ENCODE data around the gene BLOC1S3. TPM values are rescaled to one million over a fixed set of nuclear protein-coding genes. Genes with fewer than 3 reads are reported as not detected.
A peak's percentile ranks its signal among the peaks of the same experiment; 100 is the strongest.

The BLOC1S3 gene
- total and polyA plus RNA-seq, 4 donors: 2.3 to 15.1 (median 8.3) TPM

- no peak overlapping the region for H3K27ac ChIP-seq (ENCODE audit: low read depth, low read length)
- DNase-seq (ENCODE audit: low read depth in 4 of 6, low spot score in 6 of 6): peak; percentile 9 to 88 (median 33)
- peaks cover 26% of the 10 kb centered on the region for H3K36me3 ChIP-seq (ENCODE audit: control insufficient read depth, insufficient read depth, low read length)
- 2% methylated on average over 91 of the region's 91 CpGs for WGBS (ENCODE audit: insufficient coverage)
- peaks cover 35% of the 10 kb centered on the region for H3K4me1 ChIP-seq (ENCODE audit: control insufficient read depth, insufficient read depth, low read length)
- H3K9me3 ChIP-seq (ENCODE audit: control insufficient read depth, insufficient read depth, low read length): no peaks in the 10 kb centered on the region
- H3K4me3 ChIP-seq (ENCODE audit: low read depth, low read length): peak overlapping the region; percentile 18
- H3K27me3 ChIP-seq (ENCODE audit: control insufficient read depth, insufficient read depth, low read length): peaks cover 38% of the 10 kb centered on the region
Measured at GRCh38 chr19:45152504-45153338, 25.9 kb upstream of the BLOC1S3 start.

GRCh38 chr19:45153339-45154063 is 25.1 kb upstream of the BLOC1S3 start:
- H3K27ac ChIP-seq (ENCODE audit: low read depth, low read length): no peak overlapping the region

GRCh38 chr19:45154064-45154827 is 24.3 kb upstream of the BLOC1S3 start:
- Histone ChIP-seq H3K36me3 (ENCODE audit: control insufficient read depth, insufficient read depth, low read length) (peaks cover 24% of the 10 kb centered on the region), H3K4me1 (ENCODE audit: control insufficient read depth, insufficient read depth, low read length) (peaks cover 35% of the 10 kb centered on the region), H3K4me3 (ENCODE audit: low read depth, low read length) (peak overlapping the region; percentile 12), H3K27ac (ENCODE audit: low read depth, low read length) (no peak overlapping the region), H3K27me3 (ENCODE audit: control insufficient read depth, insufficient read depth, low read length) (peaks cover 41% of the 10 kb centered on the region), H3K9me3 (ENCODE audit: control insufficient read depth, insufficient read depth, low read length) (no peaks in the 10 kb centered on the region)
- WGBS (ENCODE audit: insufficient coverage): 27% methylated on average over 16 of the region's 19 CpGs
- no peak for DNase-seq (ENCODE audit: low read depth in 4 of 6, low spot score in 6 of 6)

More at GRCh38 chr19:45153339-45154063, 25.1 kb upstream of the BLOC1S3 start:
- DNase-seq (ENCODE audit: low read depth in 4 of 6, low spot score in 6 of 6): peak; percentile 31 to 91 (median 44)
- Histone ChIP-seq H3K27me3 (ENCODE audit: control insufficient read depth, insufficient read depth, low read length) (peaks cover 38% of the 10 kb centered on the region), H3K4me1 (ENCODE audit: control insufficient read depth, insufficient read depth, low read length) (peaks cover 35% of the 10 kb centered on the region), H3K36me3 (ENCODE audit: control insufficient read depth, insufficient read depth, low read length) (peaks cover 21% of the 10 kb centered on the region), H3K4me3 (ENCODE audit: low read depth, low read length) (peak overlapping the region; percentile 12), H3K9me3 (ENCODE audit: control insufficient read depth, insufficient read depth, low read length) (no peaks in the 10 kb centered on the region)
- under 1% methylated on average over 69 of the region's 69 CpGs for WGBS (ENCODE audit: insufficient coverage)

- Histone ChIP-seq H3K27ac (ENCODE audit: low read depth, low read length) (no peak overlapping the region), H3K9me3 (ENCODE audit: control insufficient read depth, insufficient read depth, low read length) (no peaks in the 10 kb centered on the region), H3K36me3 (ENCODE audit: control insufficient read depth, insufficient read depth, low read length) (peaks cover 18% of the 10 kb centered on the region), H3K27me3 (ENCODE audit: control insufficient read depth, insufficient read depth, low read length) (peaks cover 48% of the 10 kb centered on the region), H3K4me3 (ENCODE audit: low read depth, low read length) (no peak overlapping the region), H3K4me1 (ENCODE audit: control insufficient read depth, insufficient read depth, low read length) (peaks cover 35% of the 10 kb centered on the region)
- DNase-seq (ENCODE audit: low read depth in 4 of 6, low spot score in 6 of 6): no peak
- WGBS (ENCODE audit: insufficient coverage): 75% methylated on average over 11 of the region's 11 CpGs
Measured at GRCh38 chr19:45156011-45156630, 22.5 kb upstream of the BLOC1S3 start.

- Histone ChIP-seq H3K9me3 (ENCODE audit: control insufficient read depth, insufficient read depth, low read length) (no peaks in the 10 kb centered on the region), H3K4me3 (ENCODE audit: low read depth, low read length) (no peak overlapping the region), H3K27ac (ENCODE audit: low read depth, low read length) (no peak overlapping the region), H3K27me3 (ENCODE audit: control insufficient read depth, insufficient read depth, low read length) (peaks cover 47% of the 10 kb centered on the region), H3K4me1 (ENCODE audit: control insufficient read depth, insufficient read depth, low read length) (peaks cover 31% of the 10 kb centered on the region), H3K36me3 (ENCODE audit: control insufficient read depth, insufficient read depth, low read length) (peaks cover 18% of the 10 kb centered on the region)
- DNase-seq (ENCODE audit: low read depth in 4 of 6, low spot score in 6 of 6): no peak
- 85% methylated on average over 10 of the region's 11 CpGs for WGBS (ENCODE audit: insufficient coverage)
Measured at GRCh38 chr19:45156751-45157150, 21.8 kb upstream of the BLOC1S3 start.

- DNase-seq (ENCODE audit: low read depth in 4 of 6, low spot score in 6 of 6): no peak
- 87% methylated on average over 27 of the region's 27 CpGs for WGBS (ENCODE audit: insufficient coverage)
- H3K9me3 ChIP-seq (ENCODE audit: control insufficient read depth, insufficient read depth, low read length): no peaks in the 10 kb centered on the region
- H3K4me3 ChIP-seq (ENCODE audit: low read depth, low read length): no peak overlapping the region
- peaks cover 19% of the 10 kb centered on the region for H3K4me1 ChIP-seq (ENCODE audit: control insufficient read depth, insufficient read depth, low read length)
- H3K36me3 ChIP-seq (ENCODE audit: control insufficient read depth, insufficient read depth, low read length): peaks cover 27% of the 10 kb centered on the region
- H3K27me3 ChIP-seq (ENCODE audit: control insufficient read depth, insufficient read depth, low read length): peaks cover 33% of the 10 kb centered on the region
- no peak overlapping the region for H3K27ac ChIP-seq (ENCODE audit: low read depth, low read length)
Measured at GRCh38 chr19:45158503-45159209, 19.9 kb upstream of the BLOC1S3 start.

- Histone ChIP-seq H3K9me3 (ENCODE audit: control insufficient read depth, insufficient read depth, low read length) (no peaks in the 10 kb centered on the region), H3K4me3 (ENCODE audit: low read depth, low read length) (no peak overlapping the region), H3K4me1 (ENCODE audit: control insufficient read depth, insufficient read depth, low read length) (peaks cover 12% of the 10 kb centered on the region), H3K36me3 (ENCODE audit: control insufficient read depth, insufficient read depth, low read length) (peaks cover 30% of the 10 kb centered on the region), H3K27me3 (ENCODE audit: control insufficient read depth, insufficient read depth, low read length) (peaks cover 31% of the 10 kb centered on the region), H3K27ac (ENCODE audit: low read depth, low read length) (no peak overlapping the region)
- no peak for DNase-seq (ENCODE audit: low read depth in 4 of 6, low spot score in 6 of 6)
- 86% methylated on average over 11 of the region's 12 CpGs for WGBS (ENCODE audit: insufficient coverage)
Measured at GRCh38 chr19:45159210-45159970, 19.2 kb upstream of the BLOC1S3 start.

- 89% methylated on average over 10 of the region's 10 CpGs for WGBS (ENCODE audit: insufficient coverage)
- H3K4me1 ChIP-seq (ENCODE audit: control insufficient read depth, insufficient read depth, low read length): peaks cover 12% of the 10 kb centered on the region
- no peak overlapping the region for H3K27ac ChIP-seq (ENCODE audit: low read depth, low read length)
- H3K27me3 ChIP-seq (ENCODE audit: control insufficient read depth, insufficient read depth, low read length): peaks cover 29% of the 10 kb centered on the region
- no peak for DNase-seq (ENCODE audit: low read depth in 4 of 6, low spot score in 6 of 6)
- no peak overlapping the region for H3K4me3 ChIP-seq (ENCODE audit: low read depth, low read length)
- H3K36me3 ChIP-seq (ENCODE audit: control insufficient read depth, insufficient read depth, low read length): peaks cover 33% of the 10 kb centered on the region
- no peaks in the 10 kb centered on the region for H3K9me3 ChIP-seq (ENCODE audit: control insufficient read depth, insufficient read depth, low read length)
Measured at GRCh38 chr19:45159971-45160324, 18.6 kb upstream of the BLOC1S3 start.
